CD4-positive, alpha-beta memory T cell (primary cell): ENCODE measurements around the gene TMEM8B. TPM values are rescaled to one million over a fixed set of nuclear protein-coding genes. Genes with fewer than 3 reads are reported as not detected.

ENCODE experiments used
- CTCF ChIA-PET: fragments of 350-600 bp; sonication (Branson Sonifier 250); formaldehyde crosslinking; loops from one replicate; lab custom pipeline; 2021; ENCODE audit warnings: inconsistent platforms; ENCODE audit not compliant: partially characterized antibody; lab: Charles Lee
- POLR2A ChIA-PET: fragments of 350-600 bp; sonication (Branson Sonifier 250); formaldehyde crosslinking; loops from one replicate; lab custom pipeline; 2021; ENCODE audit not compliant: partially characterized antibody; lab: Charles Lee
- DNase-seq, 5 donors: peaks; one replicate each; pipeline versions ENCODE4 v3.0.0 to v3.0.0-alpha.2; 2020 to 2022; ENCODE audit warnings: mixed read lengths in 1 of 5
- H3K27ac ChIP-seq: one replicate; pipeline ENCODE4 v1.7.0; 2013; ENCODE audit warnings: low read depth, low read length
- H3K27me3 ChIP-seq: 2 replicates; pipeline ENCODE4 v1.7.0; 2013; ENCODE audit warnings: mild to moderate bottlenecking, low read length, moderate library complexity; ENCODE audit not compliant: insufficient read depth
- H3K36me3 ChIP-seq: 2 replicates; pipeline ENCODE4 v1.7.0; 2013; ENCODE audit warnings: mild to moderate bottlenecking, low read length, moderate library complexity; ENCODE audit not compliant: insufficient read depth
- H3K4me1 ChIP-seq: 2 replicates; pipeline ENCODE4 v1.7.0; 2013; ENCODE audit warnings: mild to moderate bottlenecking, low read length, moderate library complexity; ENCODE audit not compliant: insufficient read depth
- H3K4me3 ChIP-seq, 2 donors: one replicate each; pipeline ENCODE4 v1.7.0; 2013; ENCODE audit warnings: low read length in 2 of 2, mild to moderate bottlenecking in 1 of 2
- H3K9me3 ChIP-seq, 2 donors: one replicate each; pipeline ENCODE4 v1.7.0; 2013; ENCODE audit warnings: low read length in 2 of 2, control low read depth in 1 of 2; ENCODE audit not compliant: control insufficient read depth in 1 of 2
- H3K27ac Mint-ChIP-seq, 7 donors: one replicate each; pipeline ENCODE4 v1.8.0; 2020 to 2021; ENCODE audit warnings: mixed read lengths in 7 of 7, mild to moderate bottlenecking in 6 of 7, inconsistent platforms in 3 of 7, moderate library complexity in 3 of 7
- H3K27me3 Mint-ChIP-seq, 2 donors: one replicate each; pipeline ENCODE4 v1.8.0; 2020 to 2021; ENCODE audit warnings: mixed read lengths in 2 of 2
- H3K36me3 Mint-ChIP-seq, 2 donors: one replicate each; pipeline ENCODE4 v1.8.0; 2020 to 2021; ENCODE audit warnings: mixed read lengths in 2 of 2, inconsistent platforms in 1 of 2, mild to moderate bottlenecking in 1 of 2
- H3K4me1 Mint-ChIP-seq, 4 donors: one replicate each; pipeline ENCODE4 v1.8.0; 2020 to 2021; ENCODE audit warnings: mixed read lengths in 4 of 4, mild to moderate bottlenecking in 1 of 4
- H3K4me3 Mint-ChIP-seq, 8 donors: one replicate each; pipeline ENCODE4 v1.8.0; 2020 to 2021; ENCODE audit warnings: mixed read lengths in 8 of 8, mild to moderate bottlenecking in 7 of 8, moderate library complexity in 6 of 8, inconsistent platforms in 3 of 8
- H3K9me3 Mint-ChIP-seq, 8 donors: one replicate each; pipeline ENCODE4 v1.8.0; 2020 to 2021; ENCODE audit warnings: mixed read lengths in 8 of 8, mild to moderate bottlenecking in 5 of 8, inconsistent platforms in 3 of 8, moderate library complexity in 1 of 8
- intact Hi-C: fragments of 100-400 bp; cut with micrococcal nuclease; formaldehyde crosslinking; loops from one replicate; pipeline ENCODE4 v1.15.1; 2023
- polyA plus RNA-seq, 2 donors: library from polyadenylated mRNA; unstranded; fragments of 300-500 nt; fragmentation: Illumina TruSeq; gene quantifications; one replicate each; pipeline ENCODE4 v1.2.3, GENCODE V29; 2021
- total RNA-seq, 2 experiments: library from RNA; stranded (reverse); gene quantifications; one replicate each; pipeline ENCODE4 v1.2.3, GENCODE V29; 2021

The TMEM8B gene
- total and polyA plus RNA-seq, 4 experiments from 2014 or later, result 2.0 to 10.5 (median 4.9) TPM

- DNase-seq, result no peak
- Mint-ChIP-seq H3K36me3 (peaks cover 0 to 16% of the 10 kb centered on the region in 2 donors), H3K27me3 (no peaks in the 10 kb centered on the region), H3K4me3 (peak overlapping the region in 1 of 8 donors; percentile 36), H3K9me3 (peaks cover 0 to 3% (median 0%) of the 10 kb centered on the region in 8 donors), H3K27ac (peak overlapping the region in 3 of 7 donors; percentile 0 to 91 (median 26)), H3K4me1 (peaks cover 19 to 37% (median 28%) of the 10 kb centered on the region in 4 donors)
- Histone ChIP-seq H3K4me3 (no peak overlapping the region), H3K9me3 (no peaks in the 10 kb centered on the region), H3K27ac (no peak overlapping the region), H3K27me3 (no peaks in the 10 kb centered on the region), H3K4me1 (peaks cover 25% of the 10 kb centered on the region), H3K36me3 (no peaks in the 10 kb centered on the region)
- POLR2A ChIA-PET, result interaction anchor here (1.4 kb wide), 1 partner anchor 8 kb away, joined by 3 read pairs; no protein-coding TSS in a partner anchor
- CTCF ChIA-PET, result interaction anchor here (0.8 kb wide), 1 partner anchor 8 kb away, joined by 3 read pairs; no protein-coding TSS in a partner anchor
- intact Hi-C loops, result loop anchor here (10.0 kb wide), 3 partner anchors 588 to 1152 kb away; partner anchors contain the start of genes CCL27, FANCG, RNF38 and VCP
Observed at GRCh38 chr9:35816708-35817107, 12.3 kb upstream of the TMEM8B start.

GRCh38 chr9:35818341-35818740 is 10.7 kb upstream of the TMEM8B start:
- H3K27ac ChIP-seq, result no peak overlapping the region
- no peaks in the 10 kb centered on the region for H3K9me3 ChIP-seq
- H3K4me3 Mint-ChIP-seq, result peak overlapping the region in 2 of 8 donors; percentile 2 to 6
- peaks cover 0 to 9% of the 10 kb centered on the region in 2 donors for H3K36me3 Mint-ChIP-seq
- peaks cover 8 to 22% (median 14%) of the 10 kb centered on the region in 4 donors for H3K4me1 Mint-ChIP-seq
- no peak for DNase-seq
- POLR2A ChIA-PET, result no interaction called here
- peaks cover 11% of the 10 kb centered on the region for H3K4me1 ChIP-seq
- no peaks in the 10 kb centered on the region for H3K27me3 ChIP-seq
- H3K27ac Mint-ChIP-seq, result peak overlapping the region in 1 of 7 donors; percentile 7
- intact Hi-C loops, result loop anchor here (10.0 kb wide), 3 partner anchors 586 to 1154 kb away; partner anchors contain the start of genes CCL27, FANCG, RNF38 and VCP
- CTCF ChIA-PET, result interaction anchor here (1.5 kb wide), 1 partner anchor 8 kb away, joined by 3 read pairs; no protein-coding TSS in a partner anchor
- H3K4me3 ChIP-seq, result no peak overlapping the region
- no peaks in the 10 kb centered on the region for H3K36me3 ChIP-seq
- peaks cover 0 to 3% (median 0%) of the 10 kb centered on the region in 8 donors for H3K9me3 Mint-ChIP-seq
- H3K27me3 Mint-ChIP-seq, result no peaks in the 10 kb centered on the region

GRCh38 chr9:35820076-35820475 is 9.0 kb upstream of the TMEM8B start:
- Histone ChIP-seq H3K27me3 (no peaks in the 10 kb centered on the region), H3K4me1 (no peaks in the 10 kb centered on the region), H3K9me3 (no peaks in the 10 kb centered on the region), H3K27ac (no peak overlapping the region), H3K4me3 (no peak overlapping the region), H3K36me3 (no peaks in the 10 kb centered on the region)
- peaks cover 4 to 7% (median 6%) of the 10 kb centered on the region in 4 donors for H3K4me1 Mint-ChIP-seq
- H3K9me3 Mint-ChIP-seq, result peaks cover 0 to 3% (median 0%) of the 10 kb centered on the region in 8 donors
- intact Hi-C loops, result no loop called here
- POLR2A ChIA-PET, result no interaction called here
- CTCF ChIA-PET, result interaction anchor here (0.6 kb wide), 1 partner anchor 31 kb away, joined by 3 read pairs; no protein-coding TSS in a partner anchor
- no peak overlapping the region for H3K4me3 Mint-ChIP-seq
- no peak for DNase-seq
- H3K36me3 Mint-ChIP-seq, result peaks cover 0 to 5% of the 10 kb centered on the region in 2 donors
- no peaks in the 10 kb centered on the region for H3K27me3 Mint-ChIP-seq
- H3K27ac Mint-ChIP-seq, result no peak overlapping the region

- Histone ChIP-seq H3K4me3 (no peak overlapping the region), H3K36me3 (no peaks in the 10 kb centered on the region), H3K27ac (no peak overlapping the region), H3K9me3 (no peaks in the 10 kb centered on the region), H3K4me1 (peaks cover 5% of the 10 kb centered on the region), H3K27me3 (no peaks in the 10 kb centered on the region)
- intact Hi-C loops, result no loop called here
- peaks cover 4 to 9% (median 5%) of the 10 kb centered on the region in 4 donors for H3K4me1 Mint-ChIP-seq
- no peaks in the 10 kb centered on the region for H3K36me3 Mint-ChIP-seq
- DNase-seq, result no peak
- H3K27me3 Mint-ChIP-seq, result no peaks in the 10 kb centered on the region
- H3K4me3 Mint-ChIP-seq, result no peak overlapping the region
- CTCF ChIA-PET, result interaction anchor here (1.1 to 6.5 kb wide), 2 partner anchors 8 to 34 kb away, joined by 3 to 71 read pairs; partner anchors contain the start of gene HINT2
- H3K9me3 Mint-ChIP-seq, result no peaks in the 10 kb centered on the region
- POLR2A ChIA-PET, result no interaction called here
- no peak overlapping the region for H3K27ac Mint-ChIP-seq
Observed at GRCh38 chr9:35822926-35823325, 6.1 kb upstream of the TMEM8B start.

- Histone ChIP-seq H3K9me3 (no peaks in the 10 kb centered on the region), H3K36me3 (no peaks in the 10 kb centered on the region), H3K4me1 (peaks cover 20% of the 10 kb centered on the region), H3K27me3 (no peaks in the 10 kb centered on the region), H3K4me3 (no peak overlapping the region), H3K27ac (no peak overlapping the region)
- intact Hi-C loops, result loop anchor here (1.0 to 2.0 kb wide), 7 partner anchors 36 to 709 kb away; partner anchors contain the start of genes CCDC107 and RMRP
- Mint-ChIP-seq H3K4me1 (peaks cover 23 to 34% (median 31%) of the 10 kb centered on the region in 4 donors), H3K36me3 (no peaks in the 10 kb centered on the region), H3K27ac (peak overlapping the region in 4 of 7 donors; percentile 5 to 68 (median 16)), H3K27me3 (no peaks in the 10 kb centered on the region), H3K4me3 (peak overlapping the region in 4 of 8 donors; percentile 38 to 80 (median 54)), H3K9me3 (no peaks in the 10 kb centered on the region)
- ChIA-PET POLR2A (interaction anchor here (0.6 to 2.0 kb wide), 5 partner anchors 12 to 168 kb away, joined by 3 to 8 read pairs (median 5); partner anchors contain the start of genes CCDC107, HINT2, RMRP and SPAG8), CTCF (interaction anchor here (0.7 to 6.5 kb wide), 33 partner anchors 8 to 222 kb away, joined by 3 to 71 read pairs (median 4); partner anchors contain the start of genes ARHGEF39, CCDC107, CREB3 and GBA2)
- DNase-seq, result peak in 4 of 5 donors; percentile 56 to 62 (median 58)
Observed at GRCh38 chr9:35826071-35826701, 2.8 kb upstream of the TMEM8B start.

- H3K4me3 ChIP-seq, result no peak overlapping the region
- Mint-ChIP-seq H3K4me3 (peak overlapping the region in 6 of 8 donors; percentile 56 to 100 (median 96)), H3K4me1 (peaks cover 23 to 38% (median 32%) of the 10 kb centered on the region in 4 donors), H3K27me3 (no peaks in the 10 kb centered on the region), H3K36me3 (no peaks in the 10 kb centered on the region), H3K9me3 (no peaks in the 10 kb centered on the region), H3K27ac (peak overlapping the region in 5 of 7 donors; percentile 27 to 87 (median 50))
- DNase-seq, result no peak
- POLR2A ChIA-PET, result interaction anchor here (2.0 kb wide), 2 partner anchors 13 to 15 kb away, joined by 7 to 8 read pairs; partner anchors contain the start of genes HINT2 and SPAG8
- intact Hi-C loops, result loop anchor here (2.0 kb wide), 1 partner anchor 711 kb away; no protein-coding TSS in a partner anchor
- no peak overlapping the region for H3K27ac ChIP-seq
- no peaks in the 10 kb centered on the region for H3K9me3 ChIP-seq
- no peaks in the 10 kb centered on the region for H3K36me3 ChIP-seq
- H3K27me3 ChIP-seq, result no peaks in the 10 kb centered on the region
- CTCF ChIA-PET, result interaction anchor here (1.3 to 6.5 kb wide), 9 partner anchors 12 to 169 kb away, joined by 3 to 71 read pairs (median 12); partner anchors contain the start of genes CCDC107, HINT2, RMRP and SPAG8
- peaks cover 20% of the 10 kb centered on the region for H3K4me1 ChIP-seq
Observed at GRCh38 chr9:35827486-35827885, 1.5 kb upstream of the TMEM8B start.
